ENCODE results near the gene KLHL5.

- TF ChIP-seq POLR2A (IDR thresholded peaks at IDR 0.05; ENCODE audit: low read depth, low read length), result no peak
- TF ChIP-seq, protein P1, sequence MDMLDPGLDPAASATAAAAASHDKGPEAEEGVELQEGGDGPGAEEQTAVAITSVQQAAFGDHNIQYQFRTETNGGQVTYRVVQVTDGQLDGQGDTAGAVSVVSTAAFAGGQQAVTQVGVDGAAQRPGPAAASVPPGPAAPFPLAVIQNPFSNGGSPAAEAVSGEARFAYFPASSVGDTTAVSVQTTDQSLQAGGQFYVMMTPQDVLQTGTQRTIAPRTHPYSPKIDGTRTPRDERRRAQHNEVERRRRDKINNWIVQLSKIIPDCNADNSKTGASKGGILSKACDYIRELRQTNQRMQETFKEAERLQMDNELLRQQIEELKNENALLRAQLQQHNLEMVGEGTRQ (IDR thresholded peaks at IDR 0.05; ENCODE audit: low read depth, low read length), result no peak
- TF ChIP-seq MXI1 (IDR thresholded peaks at IDR 0.05; ENCODE audit: borderline replicate concordance, low read depth, low read length), result no peak
- no peak for TF ChIP-seq CHD1 (IDR thresholded peaks at IDR 0.05; ENCODE audit: low read depth, low read length)
- TF ChIP-seq CTCF (conservative IDR thresholded peaks at IDR 0.05; ENCODE audit: low read depth, low read length), result no peak
- TF ChIP-seq FOS (IDR thresholded peaks at IDR 0.05; ENCODE audit: low read depth, low read length), result no peak
- no peak for TF ChIP-seq CEBPB (IDR thresholded peaks at IDR 0.05; ENCODE audit: low read depth, low read length)
Measured at GRCh38 chr4:39032218-39033085, 29.6 kb upstream of the KLHL5 start, which contains the start of gene TMEM156.

Measured in IMR-90 (cell line).